ENCODE results near the gene MOCS3. TPM values are rescaled to one million over a fixed set of nuclear protein-coding genes. Genes with fewer than 3 reads are reported as not detected.
"Not testable (repeated sequence)": the region's sequence is repeated elsewhere in the genome, so short reads cannot be mapped to it uniquely, and the experiment has no call there.

Gene MOCS3
- total RNA-seq, 2 experiments from 2014 or later, result 4.6 to 6.1 TPM

- ATAC-seq; H3K4me3 Mint-ChIP-seq; H3K27ac Mint-ChIP-seq; CTCF ChIA-PET; H3K4me1 Mint-ChIP-seq; DNase-seq; H3K9me3 Mint-ChIP-seq (ENCODE audit: low read depth); H3K36me3 Mint-ChIP-seq: not testable (repeated sequence)
- H3K27me3 Mint-ChIP-seq, result peaks cover 30% of the 10 kb centered on the region
Observed at GRCh38 chr20:50978533-50978932, 19.9 kb downstream of the MOCS3 start.

GRCh38 chr20:50980071-50980681 lies 21.6 kb downstream of the MOCS3 start:
- Mint-ChIP-seq H3K4me3 (no peak overlapping the region), H3K36me3 (no peaks in the 10 kb centered on the region), H3K9me3 (ENCODE audit: low read depth) (no peaks in the 10 kb centered on the region), H3K27me3 (peaks cover 37% of the 10 kb centered on the region), H3K27ac (no peak overlapping the region), H3K4me1 (peaks cover 8% of the 10 kb centered on the region)
- no peak for DNase-seq
- CTCF ChIA-PET, result interaction anchor here (1.1 to 3.4 kb wide), 6 partner anchors 22 to 326 kb away, joined by 3 to 32 read pairs (median 6); partner anchors contain the start of genes BCAS4, DPM1 and MOCS3
- peak; percentile 47 for ATAC-seq

- DNase-seq, result peak; percentile 77
- Mint-ChIP-seq H3K36me3 (no peaks in the 10 kb centered on the region), H3K27ac (no peak overlapping the region), H3K27me3 (peaks cover 40% of the 10 kb centered on the region), H3K9me3 (ENCODE audit: low read depth) (no peaks in the 10 kb centered on the region), H3K4me3 (no peak overlapping the region), H3K4me1 (peaks cover 8% of the 10 kb centered on the region)
- ATAC-seq, result peak; percentile 74
- CTCF ChIA-PET, result interaction anchor here (0.7 to 3.4 kb wide), 26 partner anchors 9 to 1148 kb away, joined by 3 to 32 read pairs (median 4); partner anchors contain the start of genes BCAS4, DPM1 and MOCS3
Observed at GRCh38 chr20:50980851-50981713, 22.5 kb downstream of the MOCS3 start.

- Mint-ChIP-seq H3K27me3 (peaks cover 46% of the 10 kb centered on the region), H3K4me1 (peaks cover 8% of the 10 kb centered on the region), H3K27ac (no peak overlapping the region), H3K9me3 (ENCODE audit: low read depth) (no peaks in the 10 kb centered on the region), H3K36me3 (no peaks in the 10 kb centered on the region), H3K4me3 (no peak overlapping the region)
- ATAC-seq (no peak), DNase-seq (no peak)
- CTCF ChIA-PET, result interaction anchor here (0.7 to 3.4 kb wide), 26 partner anchors 9 to 1147 kb away, joined by 3 to 32 read pairs (median 4); partner anchors contain the start of genes BCAS4, DPM1 and MOCS3
Observed at GRCh38 chr20:50981714-50982048, 23.1 kb downstream of the MOCS3 start.

GRCh38 chr20:50982363-50982762 lies 23.7 kb downstream of the MOCS3 start:
- no peak for DNase-seq
- Mint-ChIP-seq H3K9me3 (ENCODE audit: low read depth) (no peaks in the 10 kb centered on the region), H3K27me3 (peaks cover 51% of the 10 kb centered on the region), H3K36me3 (no peaks in the 10 kb centered on the region), H3K4me1 (peaks cover 8% of the 10 kb centered on the region), H3K4me3 (no peak overlapping the region), H3K27ac (no peak overlapping the region)
- no peak for ATAC-seq
- CTCF ChIA-PET, result interaction anchor here (0.7 to 3.4 kb wide), 17 partner anchors 9 to 1146 kb away, joined by 3 to 32 read pairs (median 5); partner anchors contain the start of genes BCAS4, DPM1 and MOCS3

GRCh38 chr20:50983321-50983720 lies 24.7 kb downstream of the MOCS3 start:
- CTCF ChIA-PET, result interaction anchor here (0.8 to 3.2 kb wide), 4 partner anchors 8 to 331 kb away, joined by 3 to 26 read pairs (median 13); no protein-coding TSS in a partner anchor
- H3K4me3 Mint-ChIP-seq, result no peak overlapping the region
- H3K27me3 Mint-ChIP-seq, result peaks cover 53% of the 10 kb centered on the region
- DNase-seq, result no peak
- H3K4me1 Mint-ChIP-seq, result peaks cover 10% of the 10 kb centered on the region
- no peak overlapping the region for H3K27ac Mint-ChIP-seq
- ATAC-seq, result no peak
- H3K9me3 Mint-ChIP-seq (ENCODE audit: low read depth), result no peaks in the 10 kb centered on the region
- no peaks in the 10 kb centered on the region for H3K36me3 Mint-ChIP-seq

GRCh38 chr20:50987493-50988210 lies 29.0 kb downstream of the MOCS3 start:
- Mint-ChIP-seq H3K9me3 (ENCODE audit: low read depth) (no peaks in the 10 kb centered on the region), H3K27ac (no peak overlapping the region), H3K4me3 (no peak overlapping the region), H3K36me3 (no peaks in the 10 kb centered on the region), H3K27me3 (peaks cover 40% of the 10 kb centered on the region), H3K4me1 (peaks cover 4% of the 10 kb centered on the region)
- CTCF ChIA-PET, result interaction anchor here (0.6 to 8.6 kb wide), 58 partner anchors 9 to 917 kb away, joined by 3 to 143 read pairs (median 4); partner anchors contain the start of genes BCAS4, DPM1 and MOCS3
- ATAC-seq, result peak; percentile 93
- peak; percentile 71 for DNase-seq

- DNase-seq (no peak), ATAC-seq (no peak)
- Mint-ChIP-seq H3K27me3 (peaks cover 27% of the 10 kb centered on the region), H3K4me1 (peaks cover 4% of the 10 kb centered on the region), H3K9me3 (ENCODE audit: low read depth) (no peaks in the 10 kb centered on the region), H3K4me3 (no peak overlapping the region), H3K36me3 (no peaks in the 10 kb centered on the region), H3K27ac (no peak overlapping the region)
- CTCF ChIA-PET, result interaction anchor here (0.8 to 8.6 kb wide), 6 partner anchors 9 to 604 kb away, joined by 3 to 143 read pairs (median 4); no protein-coding TSS in a partner anchor
Observed at GRCh38 chr20:50991076-50991475, 32.5 kb downstream of the MOCS3 start.

GRCh38 chr20:50992336-50992732 lies 33.7 kb downstream of the MOCS3 start:
- H3K4me3 Mint-ChIP-seq, result no peak overlapping the region
- peaks cover 4% of the 10 kb centered on the region for H3K4me1 Mint-ChIP-seq
- no peak for DNase-seq
- no peaks in the 10 kb centered on the region for H3K9me3 Mint-ChIP-seq (ENCODE audit: low read depth)
- no peak overlapping the region for H3K27ac Mint-ChIP-seq
- no peak for ATAC-seq
- H3K36me3 Mint-ChIP-seq, result no peaks in the 10 kb centered on the region
- peaks cover 24% of the 10 kb centered on the region for H3K27me3 Mint-ChIP-seq
- CTCF ChIA-PET, result interaction anchor here (0.9 to 8.6 kb wide), 12 partner anchors 8 to 631 kb away, joined by 3 to 143 read pairs (median 6); partner anchors contain the start of genes BCAS4, DPM1 and MOCS3

GRCh38 chr20:50992733-50993457 lies 34.3 kb downstream of the MOCS3 start:
- CTCF ChIA-PET, result interaction anchor here (0.7 to 8.6 kb wide), 17 partner anchors 8 to 630 kb away, joined by 3 to 143 read pairs (median 5); partner anchors contain the start of genes BCAS4, DPM1 and MOCS3
- no peak overlapping the region for H3K4me3 Mint-ChIP-seq
- no peaks in the 10 kb centered on the region for H3K9me3 Mint-ChIP-seq (ENCODE audit: low read depth)
- ATAC-seq (peak; percentile 99), DNase-seq (peak; percentile 70)
- no peaks in the 10 kb centered on the region for H3K36me3 Mint-ChIP-seq
- H3K27ac Mint-ChIP-seq, result no peak overlapping the region
- H3K27me3 Mint-ChIP-seq, result peaks cover 20% of the 10 kb centered on the region
- H3K4me1 Mint-ChIP-seq, result peaks cover 2% of the 10 kb centered on the region

- CTCF ChIA-PET, result interaction anchor here (0.7 to 8.6 kb wide), 9 partner anchors 12 to 601 kb away, joined by 3 to 143 read pairs (median 7); partner anchors contain the start of genes DPM1 and MOCS3
- Mint-ChIP-seq H3K4me3 (no peak overlapping the region), H3K36me3 (no peaks in the 10 kb centered on the region), H3K27ac (no peak overlapping the region), H3K4me1 (peaks cover 2% of the 10 kb centered on the region), H3K27me3 (peaks cover 17% of the 10 kb centered on the region), H3K9me3 (ENCODE audit: low read depth) (no peaks in the 10 kb centered on the region)
- ATAC-seq (no peak), DNase-seq (no peak)
Observed at GRCh38 chr20:50993876-50994275, 35.3 kb downstream of the MOCS3 start.

GRCh38 chr20:50995506-50995905 lies 36.9 kb downstream of the MOCS3 start:
- Mint-ChIP-seq H3K9me3 (ENCODE audit: low read depth) (no peaks in the 10 kb centered on the region), H3K4me1 (peaks cover 2% of the 10 kb centered on the region), H3K36me3 (no peaks in the 10 kb centered on the region), H3K27me3 (peaks cover 23% of the 10 kb centered on the region), H3K4me3 (no peak overlapping the region), H3K27ac (no peak overlapping the region)
- CTCF ChIA-PET, result interaction anchor here (0.7 to 1.6 kb wide), 4 partner anchors 8 to 363 kb away, joined by 3 to 9 read pairs (median 4); no protein-coding TSS in a partner anchor
- ATAC-seq (no peak), DNase-seq (no peak)
